Astrocyte of the cerebellum (primary cell): ENCODE data around the gene B4GALT6.

ENCODE experiments used
- DNase-seq: peaks from one replicate; pipeline ENCODE4 v3.0.0-alpha.2; 2011; ENCODE audit warnings: low read depth
- H3K4me3 ChIP-seq: 2 replicates; pipeline ENCODE4 v1.5.1; 2011; ENCODE audit warnings: mild to moderate bottlenecking, low read depth, low read length, moderate library complexity
- in situ Hi-C: cut with HindIII; loops from 2 replicates; pipeline ENCODE4 v1.10.0; 2017; ENCODE audit warnings: low sequenced_read_pairs
- TF ChIP-seq, protein P1 (sequence below): IDR thresholded peaks from 2 replicates; pipeline ENCODE4 v1.5.1; 2012; ENCODE audit warnings: low read length, low read depth, moderate library complexity, mild to moderate bottlenecking; ENCODE audit errors: missing control alignments

Gene B4GALT6

DNA sequence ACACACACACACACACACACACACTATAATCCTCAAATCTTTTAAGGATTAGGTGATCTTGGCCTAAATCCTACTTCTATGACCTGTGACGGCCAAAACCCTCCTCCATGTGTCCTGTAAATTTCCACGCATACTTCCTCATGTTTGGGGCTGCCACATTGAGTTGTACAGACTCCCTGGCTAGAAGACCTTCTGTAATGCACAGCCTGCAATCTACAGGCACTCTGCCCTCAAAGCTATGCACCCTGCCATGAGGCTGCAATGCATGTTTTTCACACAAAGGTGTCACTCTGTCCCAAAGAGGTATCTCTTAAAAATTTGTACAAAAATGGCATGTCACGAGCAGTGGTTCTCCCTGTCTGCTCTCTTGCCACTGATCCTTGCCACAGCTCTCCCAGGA lies 26.4 kb upstream of the B4GALT6 start:
- TF ChIP-seq, protein P1, sequence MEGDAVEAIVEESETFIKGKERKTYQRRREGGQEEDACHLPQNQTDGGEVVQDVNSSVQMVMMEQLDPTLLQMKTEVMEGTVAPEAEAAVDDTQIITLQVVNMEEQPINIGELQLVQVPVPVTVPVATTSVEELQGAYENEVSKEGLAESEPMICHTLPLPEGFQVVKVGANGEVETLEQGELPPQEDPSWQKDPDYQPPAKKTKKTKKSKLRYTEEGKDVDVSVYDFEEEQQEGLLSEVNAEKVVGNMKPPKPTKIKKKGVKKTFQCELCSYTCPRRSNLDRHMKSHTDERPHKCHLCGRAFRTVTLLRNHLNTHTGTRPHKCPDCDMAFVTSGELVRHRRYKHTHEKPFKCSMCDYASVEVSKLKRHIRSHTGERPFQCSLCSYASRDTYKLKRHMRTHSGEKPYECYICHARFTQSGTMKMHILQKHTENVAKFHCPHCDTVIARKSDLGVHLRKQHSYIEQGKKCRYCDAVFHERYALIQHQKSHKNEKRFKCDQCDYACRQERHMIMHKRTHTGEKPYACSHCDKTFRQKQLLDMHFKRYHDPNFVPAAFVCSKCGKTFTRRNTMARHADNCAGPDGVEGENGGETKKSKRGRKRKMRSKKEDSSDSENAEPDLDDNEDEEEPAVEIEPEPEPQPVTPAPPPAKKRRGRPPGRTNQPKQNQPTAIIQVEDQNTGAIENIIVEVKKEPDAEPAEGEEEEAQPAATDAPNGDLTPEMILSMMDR, result no peak
- H3K4me3 ChIP-seq, result no peak overlapping the region
- in situ Hi-C loops, result no loop called here
- DNase-seq, result no peak

DNA sequence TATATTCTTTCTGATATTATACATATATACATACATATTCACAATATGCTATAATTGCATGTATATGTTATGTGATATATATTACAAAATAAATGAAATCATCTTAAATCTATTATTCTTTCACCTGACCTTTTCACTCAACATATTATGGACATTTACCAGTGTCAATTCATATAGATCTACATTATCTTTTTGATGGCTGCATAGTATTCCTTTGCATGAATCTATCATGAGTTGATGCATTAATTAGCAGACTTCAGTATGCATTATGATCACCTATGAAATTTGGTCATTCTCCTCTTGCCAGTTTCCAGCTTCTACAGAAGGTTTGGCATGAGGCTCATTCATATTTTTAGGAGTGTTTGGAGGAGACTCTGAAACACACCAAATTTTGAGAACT lies 23.4 kb upstream of the B4GALT6 start:
- in situ Hi-C loops, result no loop called here
- no peak overlapping the region for H3K4me3 ChIP-seq
- DNase-seq, result no peak
- TF ChIP-seq, protein P1, result no peak

DNA sequence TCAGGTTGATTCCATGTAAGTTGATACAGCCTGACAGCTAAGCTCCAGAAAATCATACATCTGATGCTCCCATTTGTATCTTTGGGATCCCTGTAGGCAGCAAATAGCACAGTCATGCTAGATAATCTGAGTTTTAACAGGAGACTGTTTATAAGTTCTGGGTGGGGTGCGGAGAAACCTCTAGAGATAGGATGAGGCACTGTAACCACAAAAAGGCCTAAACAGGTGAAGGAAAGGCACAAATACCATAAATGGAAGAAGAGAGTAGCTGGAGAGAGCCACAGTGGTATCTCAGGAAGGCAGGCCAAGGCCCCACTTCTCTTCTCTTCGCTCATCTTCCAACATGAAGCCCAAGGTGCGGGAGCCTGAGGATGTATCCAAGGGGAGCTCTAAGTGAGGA lies 18.1 kb upstream of the B4GALT6 start:
- TF ChIP-seq, protein P1, result no peak
- in situ Hi-C loops, result no loop called here
- DNase-seq, result no peak
- H3K4me3 ChIP-seq, result no peak overlapping the region

DNA sequence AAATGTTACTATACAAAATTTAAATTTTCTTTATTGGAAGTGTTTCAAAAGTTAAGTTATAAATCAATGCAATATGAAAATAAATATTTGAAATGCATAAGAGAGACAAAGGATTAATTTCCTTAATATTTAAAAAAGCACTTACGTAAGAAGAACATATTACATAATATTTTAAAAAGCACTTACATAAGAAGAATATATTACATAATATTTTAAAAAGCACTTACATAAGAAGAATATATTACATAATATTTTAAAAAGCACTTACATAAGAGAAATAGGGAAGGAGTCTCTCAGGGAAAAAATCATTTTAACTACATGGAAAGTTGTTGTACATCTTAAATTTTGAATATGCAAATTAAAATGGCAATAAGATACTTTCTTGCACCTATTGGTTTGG lies 17.4 kb upstream of the B4GALT6 start:
- no peak overlapping the region for H3K4me3 ChIP-seq
- DNase-seq, result no peak
- TF ChIP-seq, protein P1, result no peak
- in situ Hi-C loops, result no loop called here

DNA sequence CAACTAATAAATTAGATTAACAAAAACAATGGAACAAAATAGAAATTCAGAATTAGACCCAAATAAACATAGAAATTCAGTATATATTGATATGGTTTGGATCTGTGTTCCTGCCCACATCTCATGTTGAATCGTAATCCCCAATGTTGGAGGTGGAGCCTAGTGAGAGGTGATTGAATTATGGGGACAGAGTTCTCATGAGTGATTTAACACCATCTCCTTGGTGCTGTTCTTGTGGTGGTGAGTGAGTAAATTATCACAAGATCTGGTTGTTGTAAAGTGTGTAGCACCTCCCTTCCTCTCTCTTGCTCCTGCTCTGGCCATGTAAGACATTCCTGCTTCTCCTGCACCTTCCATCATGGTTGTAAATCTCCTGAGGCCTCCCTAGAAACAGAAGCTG lies 16.6 kb upstream of the B4GALT6 start:
- DNase-seq, result no peak
- TF ChIP-seq, protein P1, result no peak
- in situ Hi-C loops, result no loop called here
- no peak overlapping the region for H3K4me3 ChIP-seq

DNA sequence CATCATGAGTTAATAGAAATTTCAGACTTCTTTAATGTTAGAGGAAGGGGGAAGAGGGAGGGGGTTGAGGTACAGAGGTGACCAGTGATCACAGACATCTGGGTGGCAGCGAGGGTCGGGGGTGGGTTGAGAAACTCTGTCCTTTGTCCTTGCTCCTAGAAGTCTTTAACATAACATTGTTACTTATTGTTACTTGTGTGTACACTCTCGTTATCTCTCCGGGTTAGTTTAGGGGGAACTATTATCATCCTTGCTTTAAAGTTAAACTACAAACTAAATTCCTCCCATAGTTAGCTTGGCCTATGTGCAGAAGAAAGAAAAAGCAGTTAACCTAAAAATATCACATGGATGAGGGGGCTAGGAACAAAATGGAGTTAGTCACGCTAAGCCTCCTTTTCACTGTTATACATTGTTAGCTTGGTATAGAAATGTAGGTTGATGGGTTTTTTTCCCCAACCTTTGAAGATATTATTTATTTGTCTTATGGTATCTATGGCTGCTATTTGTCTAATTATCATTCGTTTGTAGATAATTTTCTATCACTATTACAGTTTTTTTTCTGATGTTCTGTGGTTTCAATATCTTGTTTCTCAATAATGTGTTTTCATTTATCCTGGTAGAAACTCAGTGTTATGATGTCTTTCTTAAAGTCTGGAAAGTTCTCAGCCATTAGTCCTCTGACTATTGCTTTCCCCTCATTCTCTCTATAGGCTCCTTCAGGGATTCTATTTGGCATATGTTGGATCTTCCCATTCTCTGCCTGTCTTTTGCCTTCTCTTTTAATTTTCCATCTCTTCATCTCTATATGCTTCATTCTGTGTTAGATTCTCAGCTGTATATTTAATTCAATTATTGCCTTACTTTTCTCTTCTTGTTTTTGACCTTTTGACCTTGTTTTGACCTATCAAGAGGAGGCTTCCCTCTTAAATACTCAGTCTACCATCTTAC lies 13.2 kb upstream of the B4GALT6 start:
- TF ChIP-seq, protein P1, result no peak
- in situ Hi-C loops, result no loop called here
- no peak for DNase-seq

More for the DNA sequence above, 13.2 kb upstream of the B4GALT6 start:
- no peak overlapping the region for H3K4me3 ChIP-seq
